Fibroblast of pulmonary artery (primary cell): ENCODE measurements around the gene MRPL37.
A peak's percentile ranks its signal among the peaks of the same experiment; 100 is the strongest.

ENCODE experiments used
- DNase-seq: peaks from one replicate; pipeline ENCODE4 v3.0.0-alpha.2; 2010; ENCODE audit warnings: low read depth
- H3K4me3 ChIP-seq: replicated peaks from 2 replicates; pipeline ENCODE4 v1.5.1; 2011; ENCODE audit warnings: low read depth, mild to moderate bottlenecking, control low read depth, low read length, moderate library complexity
- TF ChIP-seq, protein P1 (sequence below): IDR thresholded peaks from 2 replicates; pipeline ENCODE4 v1.5.1; 2011; ENCODE audit warnings: mild to moderate bottlenecking, control low read depth, low read length, inconsistent platforms; ENCODE audit errors: missing control alignments

The MRPL37 gene

DNA sequence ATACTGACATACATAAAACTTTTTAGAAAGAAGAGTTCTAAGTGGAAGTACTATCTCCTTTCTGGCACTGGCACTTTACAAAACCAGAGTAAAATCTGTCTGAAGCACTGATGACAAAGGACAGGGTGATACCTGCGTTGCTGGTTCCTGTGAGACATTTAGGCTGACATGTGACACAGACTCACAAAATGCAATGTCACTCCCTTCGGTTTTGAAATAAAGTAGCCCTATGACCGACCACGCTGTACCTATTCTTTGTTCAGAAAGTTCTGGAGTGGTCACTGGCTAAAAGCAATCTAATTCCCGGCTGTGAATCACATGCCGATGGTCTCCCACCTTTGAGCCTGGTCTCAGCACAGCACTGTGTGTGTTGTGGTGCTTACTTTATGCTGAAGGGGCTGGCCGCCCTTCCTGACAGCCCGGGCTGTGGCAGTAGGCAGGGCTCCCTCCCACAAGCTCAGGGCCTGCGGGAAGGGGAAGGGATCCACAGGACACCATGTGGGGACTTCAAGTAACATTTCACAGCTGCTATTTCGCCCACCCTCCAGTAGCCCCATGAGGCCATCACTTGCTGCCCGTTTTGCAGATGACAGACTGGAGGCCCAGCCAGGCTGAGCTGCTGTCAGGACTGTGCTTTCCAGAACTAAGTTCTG lies 48.0 kb downstream of the MRPL37 start:
- no peak overlapping the region for H3K4me3 ChIP-seq
- DNase-seq = no peak
- TF ChIP-seq, protein P1, sequence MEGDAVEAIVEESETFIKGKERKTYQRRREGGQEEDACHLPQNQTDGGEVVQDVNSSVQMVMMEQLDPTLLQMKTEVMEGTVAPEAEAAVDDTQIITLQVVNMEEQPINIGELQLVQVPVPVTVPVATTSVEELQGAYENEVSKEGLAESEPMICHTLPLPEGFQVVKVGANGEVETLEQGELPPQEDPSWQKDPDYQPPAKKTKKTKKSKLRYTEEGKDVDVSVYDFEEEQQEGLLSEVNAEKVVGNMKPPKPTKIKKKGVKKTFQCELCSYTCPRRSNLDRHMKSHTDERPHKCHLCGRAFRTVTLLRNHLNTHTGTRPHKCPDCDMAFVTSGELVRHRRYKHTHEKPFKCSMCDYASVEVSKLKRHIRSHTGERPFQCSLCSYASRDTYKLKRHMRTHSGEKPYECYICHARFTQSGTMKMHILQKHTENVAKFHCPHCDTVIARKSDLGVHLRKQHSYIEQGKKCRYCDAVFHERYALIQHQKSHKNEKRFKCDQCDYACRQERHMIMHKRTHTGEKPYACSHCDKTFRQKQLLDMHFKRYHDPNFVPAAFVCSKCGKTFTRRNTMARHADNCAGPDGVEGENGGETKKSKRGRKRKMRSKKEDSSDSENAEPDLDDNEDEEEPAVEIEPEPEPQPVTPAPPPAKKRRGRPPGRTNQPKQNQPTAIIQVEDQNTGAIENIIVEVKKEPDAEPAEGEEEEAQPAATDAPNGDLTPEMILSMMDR = no peak

DNA sequence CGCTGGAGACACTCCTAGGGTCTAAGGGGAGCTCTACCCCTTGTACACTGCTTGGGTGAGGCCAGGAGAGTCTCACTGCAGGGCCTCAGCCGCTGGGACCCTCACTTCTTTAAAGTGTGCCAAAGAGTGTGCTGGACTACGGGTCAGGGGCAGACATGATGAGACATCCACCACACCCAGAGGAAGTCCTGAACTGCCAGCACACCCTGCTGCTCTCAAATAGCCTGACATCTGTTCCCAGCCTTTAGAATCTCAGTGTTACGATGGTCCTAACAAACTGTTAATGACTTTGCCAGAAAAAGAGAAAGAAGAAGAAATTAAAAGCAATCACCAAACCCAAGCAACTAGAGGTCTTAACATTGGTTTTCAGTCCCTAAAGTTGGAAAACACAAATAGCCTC lies 49.0 kb downstream of the MRPL37 start:
- no peak for DNase-seq
- TF ChIP-seq, protein P1 = no peak
- H3K4me3 ChIP-seq = no peak overlapping the region

DNA sequence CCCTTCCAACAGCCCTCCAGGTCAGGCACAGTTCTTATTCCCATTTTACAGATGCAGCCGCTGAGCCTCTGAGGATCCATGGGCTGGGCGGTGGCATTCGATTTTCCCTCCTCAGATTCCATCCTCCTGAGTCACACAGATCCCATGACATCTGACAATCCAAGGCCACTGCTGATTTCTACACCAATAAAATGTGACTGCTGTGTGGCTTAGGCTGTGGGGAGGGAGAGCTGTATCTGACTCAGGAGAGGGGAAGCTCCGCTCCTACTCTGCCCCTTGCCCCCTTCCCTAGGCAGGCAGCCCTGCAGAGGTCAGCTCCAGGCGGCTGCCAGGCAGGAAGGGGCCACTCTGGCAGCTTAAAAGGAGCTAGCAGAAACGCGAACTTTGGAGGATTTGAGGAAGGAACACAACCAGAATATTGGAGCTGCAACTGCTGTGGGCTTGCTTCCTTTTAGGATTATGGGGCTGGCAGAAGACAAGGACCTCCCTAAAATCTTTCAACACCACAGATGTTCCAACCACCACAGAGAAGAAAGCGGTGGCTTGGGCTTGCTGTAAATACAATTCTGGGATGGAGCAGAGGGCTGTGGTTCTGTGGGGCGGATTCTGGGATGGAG lies 50.0 kb downstream of the MRPL37 start:
- H3K4me3 ChIP-seq = no peak overlapping the region
- DNase-seq = peak; percentile 65
- TF ChIP-seq, protein P1 = no peak

DNA sequence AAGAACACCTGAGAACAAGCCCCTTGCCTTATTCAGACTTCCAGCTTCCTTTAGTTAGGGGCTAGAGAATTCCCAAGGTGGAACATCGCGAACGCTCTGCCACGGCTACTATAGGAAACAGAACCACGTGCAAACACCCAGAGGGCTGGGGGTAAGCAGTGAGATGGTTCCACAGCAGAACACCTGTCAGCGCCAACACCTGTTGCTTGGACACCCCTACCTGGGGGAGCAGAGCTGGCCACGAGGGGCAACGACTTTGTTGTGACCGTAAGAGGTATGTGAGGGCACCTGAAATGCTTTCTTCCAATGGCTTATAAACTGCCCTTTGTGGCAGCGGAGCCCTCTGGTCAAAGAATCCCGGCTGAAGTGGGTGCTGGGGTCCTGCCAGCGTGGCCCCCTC lies 50.7 kb downstream of the MRPL37 start:
- TF ChIP-seq, protein P1 = no peak
- H3K4me3 ChIP-seq = no peak overlapping the region
- no peak for DNase-seq

DNA sequence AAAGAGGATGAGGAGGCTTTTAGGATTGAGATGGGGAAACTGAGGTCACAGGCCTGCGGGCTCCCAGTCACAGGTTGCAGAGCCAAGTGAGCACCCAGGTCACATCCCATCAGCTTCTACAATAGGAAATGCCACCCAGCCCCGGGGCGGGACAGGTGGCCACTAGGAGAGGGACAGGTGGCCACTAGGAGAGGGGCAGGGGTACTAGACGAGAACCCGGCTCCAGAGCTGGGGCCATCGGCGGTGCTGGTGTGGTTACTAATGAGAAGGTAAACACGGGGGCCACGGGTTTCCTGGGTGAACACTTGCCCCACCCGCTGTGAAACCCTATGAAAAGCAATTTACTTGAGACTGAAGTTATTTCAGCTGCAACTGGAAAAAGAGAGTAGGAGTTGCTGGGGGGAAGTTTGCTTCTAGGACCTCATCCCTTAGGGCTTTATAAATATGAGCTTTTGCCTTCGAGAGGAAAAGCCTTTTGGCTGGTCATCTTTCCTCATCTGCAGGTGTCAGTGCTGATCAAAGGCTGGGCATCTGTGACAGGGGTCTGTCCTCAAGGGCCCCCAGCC lies 52.5 kb downstream of the MRPL37 start:
- no peak for DNase-seq
- TF ChIP-seq, protein P1 = no peak
- H3K4me3 ChIP-seq = no peak overlapping the region

DNA sequence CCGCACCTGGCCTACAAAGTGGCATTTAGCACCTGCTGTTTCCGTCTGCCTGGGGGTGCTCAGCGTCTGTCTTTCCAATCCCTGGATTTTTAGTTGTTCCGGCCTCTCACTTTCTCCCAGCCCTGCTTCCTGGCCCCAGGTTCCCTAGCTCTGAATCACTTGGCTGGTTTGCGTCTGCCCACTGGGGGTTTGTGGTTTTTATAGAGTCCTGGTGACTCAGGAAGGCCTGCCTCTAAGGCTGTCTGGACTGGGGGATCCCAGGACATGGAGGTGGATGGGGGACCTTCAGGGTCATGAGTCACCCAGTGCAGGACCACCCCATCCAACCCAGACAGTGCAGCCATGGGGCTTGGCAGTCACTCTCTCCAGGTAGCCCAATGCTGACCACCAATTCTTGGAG lies 53.5 kb downstream of the MRPL37 start:
- TF ChIP-seq, protein P1 = no peak
- peak; percentile 80 for DNase-seq
- H3K4me3 ChIP-seq = no peak overlapping the region
